Motor neuron (in vitro differentiated cells): ENCODE data around the gene TNS2. TPM values are rescaled to one million over a fixed set of nuclear protein-coding genes. Genes with fewer than 3 reads are reported as not detected.
A peak's percentile ranks its signal among the peaks of the same experiment; 100 is the strongest.
"Not testable (repeated sequence)": the region's sequence is repeated elsewhere in the genome, so short reads cannot be mapped to it uniquely, and the experiment has no call there.

Experiments
- ATAC-seq, 8 experiments: fragments of 200-7000 bp; cut with Tn5 transposase; replicated peaks in 6 of 8; 2 replicates each; pipeline ENCODE4 v1.8.0; 2021; ENCODE audit warnings: mild to moderate bottlenecking in 8 of 8, moderate library complexity in 8 of 8
- H3K27ac ChIP-seq, 2 donors: fragments of 250-450 bp; sonication (Bioruptor Pico); 2 replicates each; pipeline ENCODE4 v1.9.0; 2021; ENCODE audit warnings: antibody characterized with exemption in 2 of 2, mild to moderate bottlenecking in 2 of 2, moderate library complexity in 1 of 2
- H3K4me1 ChIP-seq, 2 donors: fragments of 250-450 bp; sonication (Bioruptor Pico); replicated peaks in 1 of 2; 2 replicates each; pipeline ENCODE4 v1.6.1; 2021; ENCODE audit warnings: antibody characterized with exemption in 2 of 2, mild to moderate bottlenecking in 2 of 2, moderate library complexity in 1 of 2
- H3K4me3 ChIP-seq, 5 donors: fragments of 250-450 bp; sonication (Bioruptor Pico); 2 replicates each; pipeline ENCODE4 v1.9.0; 2021; ENCODE audit warnings: antibody characterized with exemption in 5 of 5, mild to moderate bottlenecking in 5 of 5, moderate library complexity in 4 of 5
- WGBS, 10 experiments: fragments of 450-650 bp; shearing (Covaris generic); methylation state at CpG; one replicate each; pipeline ENCODE4 v1.0.0; 2022; 5-methylcytosine and 5-hydroxymethylcytosine counted together
- in situ Hi-C, 9 experiments: fragments of 400-800 bp; cut with MboI; loops; one replicate each; pipeline ENCODE4 v1.15.0; 2021; ENCODE audit warnings: low sequenced_read_pairs in 9 of 9, low pct_unique_long_range_greater_than_20kb in 2 of 9; ENCODE audit not compliant: unreplicated experiment in 9 of 9
- total RNA-seq, 8 experiments: library from RNA; unstranded; fragments of 300-600 nt; gene quantifications; 2 replicates each; pipeline versions ENCODE4 v1.2.3 to v1.2.4, GENCODE V29; 2022

TNS2 gene
- total RNA-seq, 8 experiments from 2014 or later, result 3.4 to 24.6 (median 7.6) TPM

DNA sequence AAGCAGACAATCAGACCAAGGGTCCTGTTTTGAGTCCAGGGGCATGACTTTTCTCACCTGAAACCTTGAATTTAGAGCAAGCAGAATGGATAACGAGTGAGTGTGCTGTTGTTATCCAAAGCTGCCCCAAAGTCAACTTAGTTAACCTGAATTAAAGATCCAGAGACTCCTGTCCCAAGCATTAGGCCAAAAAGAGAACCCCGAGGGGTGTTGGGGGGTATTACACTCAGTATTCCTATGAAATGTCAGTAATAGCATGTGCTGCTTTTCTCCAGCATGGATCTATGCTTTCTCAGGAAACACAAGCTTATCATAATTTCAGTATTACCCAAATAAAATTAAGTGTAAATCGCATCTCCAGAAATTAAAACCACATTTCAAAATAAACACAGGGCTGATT is 24.6 kb upstream of the TNS2 start:
- in situ Hi-C loops, result no loop called here
- 50 to 100% (median 92%) methylated on average over 1 to 3 of the region's 3 CpGs; no CpG with 5 or more reads in 1 of the 10 experiments for WGBS, 10 experiments
- Histone ChIP-seq H3K4me3 (no peak overlapping the region), H3K27ac (no peak overlapping the region), H3K4me1 (no peaks in the 10 kb centered on the region)
- no peak for ATAC-seq

DNA sequence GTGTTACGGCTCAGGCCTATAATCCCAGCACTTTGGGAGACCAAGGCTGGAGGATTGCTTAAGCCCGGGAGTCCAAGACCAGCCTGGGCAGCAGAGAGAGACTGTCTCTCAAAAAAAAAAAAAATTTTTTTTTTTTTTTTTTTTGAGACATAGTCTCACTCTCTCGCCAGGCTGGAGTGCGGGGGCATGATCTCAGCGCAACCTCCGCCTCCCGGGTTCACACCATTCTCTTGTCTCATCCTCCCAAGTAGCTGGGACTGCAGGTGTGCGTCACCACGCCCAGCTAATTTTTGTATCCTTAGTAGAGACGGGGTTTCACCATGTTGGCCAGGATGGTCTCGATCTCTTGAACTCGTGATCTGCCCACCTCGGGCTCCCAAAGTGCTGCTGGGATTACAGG is 22.9 kb upstream of the TNS2 start:
- H3K4me1 ChIP-seq, H3K4me3 ChIP-seq, H3K27ac ChIP-seq, ATAC-seq, in situ Hi-C loops: not testable (repeated sequence)
- 86 to 100% (median 100%) methylated on average over 1 to 10 of the region's 13 CpGs; no CpG with 5 or more reads in 3 of the 10 experiments for WGBS, 10 experiments

DNA sequence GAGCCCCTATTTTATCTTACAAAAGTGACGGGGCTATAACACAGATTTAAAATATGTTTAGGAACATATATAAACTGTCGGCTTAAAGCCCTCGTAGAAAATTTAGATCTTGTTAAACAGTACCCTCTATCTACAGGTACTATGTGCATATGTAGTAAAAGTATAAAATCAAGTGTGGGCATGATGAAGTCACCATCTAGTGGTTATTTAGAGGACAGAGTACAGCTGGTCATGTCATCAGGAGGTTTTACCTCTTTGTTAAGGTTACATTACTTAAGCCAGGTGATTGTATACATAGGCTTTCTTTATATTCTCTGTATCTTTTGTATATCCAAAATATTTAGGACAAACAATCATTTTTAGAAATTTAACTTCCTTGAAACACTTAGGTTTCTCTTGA is 18.2 kb upstream of the TNS2 start:
- no peaks in the 10 kb centered on the region for H3K4me1 ChIP-seq
- no peak for ATAC-seq
- no peak overlapping the region for H3K4me3 ChIP-seq
- 60 to 100% (median 91%) methylated on average over 1 to 3 of the region's 3 CpGs; no CpG with 5 or more reads in 3 of the 10 experiments for WGBS, 10 experiments
- no peak overlapping the region for H3K27ac ChIP-seq
- in situ Hi-C loops, result no loop called here

DNA sequence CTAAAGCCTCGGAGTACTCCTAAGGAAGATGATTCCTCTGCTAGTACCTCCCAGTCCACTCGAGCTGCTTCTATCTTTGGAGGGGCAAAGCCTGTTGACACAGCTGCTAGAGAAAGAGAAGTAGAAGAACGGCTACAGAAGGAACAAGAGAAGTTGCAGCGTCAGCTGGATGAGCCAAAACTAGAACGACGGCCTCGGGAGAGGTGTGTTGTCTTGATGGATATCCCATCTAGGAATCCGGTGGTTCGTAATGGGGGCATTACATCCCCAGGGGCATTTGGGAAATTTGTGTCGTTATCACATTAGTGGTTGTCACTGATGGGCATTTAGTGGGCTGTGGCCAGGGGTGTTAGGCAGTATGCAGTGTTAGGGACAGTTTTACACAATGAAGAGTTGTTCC is 16.0 kb upstream of the TNS2 start:
- ATAC-seq, in situ Hi-C loops, H3K4me1 ChIP-seq, H3K4me3 ChIP-seq, H3K27ac ChIP-seq: not testable (repeated sequence)
- WGBS, 10 experiments, result 80 to 100% (median 94%) methylated on average over 1 to 4 of the region's 10 CpGs; no CpG with 5 or more reads in 4 of the 10 experiments

DNA sequence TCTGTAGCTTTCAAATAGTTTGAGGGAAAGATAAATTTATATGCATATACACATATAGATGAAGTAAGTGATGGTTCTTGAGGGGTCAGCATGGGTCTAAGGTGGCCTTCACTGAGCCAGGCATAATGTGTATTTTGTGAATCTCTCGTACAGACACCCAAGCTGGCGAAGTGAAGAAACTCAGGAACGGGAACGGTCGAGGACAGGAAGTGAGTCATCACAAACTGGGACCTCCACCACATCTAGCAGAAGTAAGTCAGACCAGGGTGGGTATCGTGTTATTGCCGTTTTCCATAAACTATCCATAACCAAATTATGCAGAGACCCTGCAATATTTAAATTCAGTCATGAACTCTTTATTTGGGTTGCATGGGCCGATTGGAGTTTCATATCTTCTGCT is 15.4 kb upstream of the TNS2 start:
- H3K27ac ChIP-seq, result no peak overlapping the region
- no peak overlapping the region for H3K4me3 ChIP-seq
- WGBS, 10 experiments, result 47 to 100% (median 85%) methylated on average over 1 to 8 of the region's 8 CpGs
- in situ Hi-C loops, result no loop called here
- no peak for ATAC-seq
- no peaks in the 10 kb centered on the region for H3K4me1 ChIP-seq

DNA sequence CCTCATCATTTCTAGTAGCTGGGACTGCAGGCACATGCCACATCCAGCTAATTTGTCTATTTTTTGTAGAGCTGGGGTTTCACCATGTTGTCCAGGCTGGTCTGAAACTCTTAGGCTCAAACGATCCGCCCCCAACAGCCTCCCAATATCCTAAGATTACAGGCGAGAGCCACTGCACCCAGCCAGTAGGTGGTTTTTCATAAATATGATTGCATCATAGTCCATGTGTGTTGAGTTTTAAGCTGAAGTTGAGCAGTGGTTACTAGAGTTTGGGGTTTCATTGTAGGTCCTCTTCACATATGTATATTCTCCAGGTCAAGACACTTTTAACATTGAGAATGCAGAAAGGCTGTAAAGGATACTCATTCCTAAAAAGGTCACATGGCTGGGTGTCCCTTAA is 13.1 kb upstream of the TNS2 start:
- Histone ChIP-seq H3K4me3 (no peak overlapping the region), H3K27ac (no peak overlapping the region), H3K4me1 (no peaks in the 10 kb centered on the region)
- WGBS, 10 experiments, result 100% methylated on average over 2 to 3 of the region's 3 CpGs; no CpG with 5 or more reads in 7 of the 10 experiments
- no peak for ATAC-seq
- in situ Hi-C loops, result no loop called here

DNA sequence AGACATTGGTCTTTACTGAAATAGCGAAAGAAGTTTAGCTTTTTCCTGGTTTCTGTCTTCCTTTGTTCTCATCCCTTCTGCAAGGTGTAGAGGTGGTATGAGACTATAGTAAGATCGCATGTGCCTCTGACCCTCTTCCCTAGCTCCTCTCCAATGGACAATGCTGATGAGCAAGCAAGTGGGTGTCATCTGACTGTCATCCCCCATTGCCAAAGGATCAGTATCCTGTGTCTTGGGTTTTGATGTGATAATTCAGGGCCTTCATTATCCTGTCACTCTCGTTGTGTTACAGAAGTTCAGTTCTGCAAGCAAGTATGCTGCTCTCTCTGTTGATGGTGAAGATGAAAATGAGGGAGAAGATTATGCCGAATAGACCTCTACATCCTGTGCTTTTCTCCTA is 10.0 kb upstream of the TNS2 start:
- H3K27ac ChIP-seq, result no peak overlapping the region
- 67 to 100% (median 83%) methylated on average over 1 to 3 of the region's 4 CpGs; no CpG with 5 or more reads in 1 of the 10 experiments for WGBS, 10 experiments
- H3K4me1 ChIP-seq, result no peaks in the 10 kb centered on the region
- peak in 2 of 8 experiments; percentile 26 to 40 for ATAC-seq
- in situ Hi-C loops, result no loop called here
- H3K4me3 ChIP-seq, result no peak overlapping the region

DNA sequence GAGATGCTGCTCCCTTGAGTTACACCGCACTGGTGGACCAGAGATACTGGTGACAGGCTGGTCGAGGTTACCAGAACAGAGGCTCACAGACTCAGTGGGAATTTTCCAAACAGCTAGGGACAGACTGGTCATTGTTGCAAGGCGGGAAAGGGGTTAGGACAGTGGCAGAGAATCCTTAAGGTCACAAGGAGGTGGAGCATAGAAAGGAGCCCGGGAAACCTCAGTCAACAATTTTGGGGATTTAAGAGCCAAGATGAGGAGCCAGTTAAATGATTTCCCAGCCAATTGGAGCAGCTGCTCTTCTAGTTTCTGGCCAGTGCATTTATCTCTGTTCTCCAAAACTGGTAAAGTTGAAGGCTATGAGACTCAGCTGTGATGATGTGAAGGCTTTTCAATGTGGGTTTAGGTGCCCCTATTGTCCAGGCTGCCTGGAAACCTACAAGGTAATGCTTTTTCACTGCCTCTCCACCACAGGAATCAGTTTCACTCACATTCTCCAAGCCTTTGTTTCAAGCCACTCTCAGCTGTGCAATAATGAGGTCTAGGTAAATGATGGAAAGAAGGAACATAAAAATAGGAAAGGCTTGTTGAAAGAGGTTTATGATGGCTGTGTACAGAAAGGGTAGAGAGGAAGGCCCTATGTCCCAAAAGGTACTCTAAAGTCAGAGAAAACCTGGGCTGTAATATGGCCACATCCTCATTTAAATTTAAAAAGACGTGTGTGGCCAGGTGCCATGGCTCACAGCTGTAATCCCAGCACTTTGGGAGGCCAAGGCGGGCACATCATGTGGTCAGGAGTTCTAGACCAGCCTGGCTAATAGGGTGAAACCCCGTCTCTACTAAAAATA is 7.0 kb upstream of the TNS2 start:
- ATAC-seq, result no peak
- WGBS, 10 experiments, result 60 to 100% (median 80%) methylated on average over 1 to 5 of the region's 7 CpGs; no CpG with 5 or more reads in 3 of the 10 experiments
- H3K4me1 ChIP-seq, result peaks cover 8 to 11% of the 10 kb centered on the region in 2 donors
- H3K4me3 ChIP-seq, result no peak overlapping the region
- no peak overlapping the region for H3K27ac ChIP-seq
- in situ Hi-C loops, result no loop called here

DNA sequence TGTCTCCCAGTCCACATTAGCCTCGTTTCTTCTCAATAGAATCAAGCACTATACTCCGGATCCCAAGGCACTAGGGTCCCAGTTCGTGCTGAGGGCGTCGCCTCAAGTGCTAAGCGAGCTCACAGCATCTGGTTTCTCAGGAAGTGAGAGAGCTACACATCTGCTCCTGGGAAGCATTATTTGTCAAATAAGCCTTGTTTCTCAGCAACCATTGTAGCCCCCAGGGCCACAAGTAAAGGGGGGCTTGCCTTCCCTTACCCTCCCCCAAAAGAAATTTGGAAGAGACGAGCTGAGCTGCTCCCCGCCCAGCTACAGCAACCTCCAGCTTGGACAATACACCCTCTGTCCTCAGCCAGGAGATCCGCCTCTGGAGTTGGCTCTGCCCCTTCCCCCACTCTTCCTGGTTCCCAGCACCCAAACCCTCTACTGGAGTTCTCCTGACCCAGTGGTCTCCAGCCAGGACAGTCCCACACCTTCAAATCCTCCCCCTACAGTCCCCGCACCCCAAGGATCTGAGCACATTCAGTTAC is 5.7 kb upstream of the TNS2 start:
- Histone ChIP-seq H3K27ac (no peak overlapping the region), H3K4me3 (no peak overlapping the region), H3K4me1 (peaks cover 21 to 24% of the 10 kb centered on the region in 2 donors)
- peak in 3 of 8 experiments; percentile 1 to 14 (median 14) for ATAC-seq
- in situ Hi-C loops, result no loop called here
- 18 to 80% (median 71%) methylated on average over 1 to 5 of the region's 10 CpGs; no CpG with 5 or more reads in 4 of the 10 experiments for WGBS, 10 experiments

DNA sequence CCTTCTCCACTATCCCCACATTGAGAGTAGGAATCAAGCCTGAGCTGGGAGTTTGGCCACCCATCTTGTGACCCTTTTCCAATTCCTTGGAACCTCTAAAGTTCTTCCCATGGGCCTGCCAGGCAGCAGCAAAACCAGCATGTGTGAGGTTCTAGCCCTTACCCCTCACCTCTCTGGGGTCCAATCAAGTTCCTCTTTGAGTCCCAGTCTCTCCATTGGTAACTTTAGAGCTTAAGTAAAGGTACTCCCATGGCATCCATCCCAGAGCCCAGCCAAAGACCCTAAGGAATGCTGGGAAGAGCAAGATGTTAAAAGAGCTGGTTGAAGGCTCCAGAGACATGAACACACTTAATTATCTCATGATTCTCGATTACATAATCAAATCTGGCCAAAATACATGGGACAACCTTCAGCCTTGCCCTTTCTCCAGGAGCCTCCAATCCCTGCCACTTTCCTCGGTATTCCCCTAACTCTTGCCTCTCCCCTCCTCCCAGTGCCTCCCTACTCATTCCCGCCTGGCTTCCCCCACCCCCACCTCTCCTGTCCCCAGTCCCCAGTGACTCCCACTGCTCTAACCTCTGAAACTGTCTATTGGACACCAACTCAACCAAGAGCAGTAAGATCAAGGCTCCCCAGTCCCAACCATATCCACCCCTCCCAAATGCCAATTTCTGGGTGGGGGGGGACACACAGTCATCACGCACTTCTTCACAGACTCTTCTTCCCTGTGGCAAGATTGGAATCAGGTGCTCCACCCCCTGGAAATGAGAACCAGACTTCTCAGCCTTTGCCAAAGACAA is 4.8 kb upstream of the TNS2 start:
- no peak for ATAC-seq
- WGBS, 10 experiments, result 0 to 100% methylated on average over 1 to 2 of the region's 4 CpGs; no CpG with 5 or more reads in 8 of the 10 experiments
- in situ Hi-C loops, result no loop called here
- Histone ChIP-seq H3K4me1 (peaks cover 28 to 34% of the 10 kb centered on the region in 2 donors), H3K4me3 (no peak overlapping the region), H3K27ac (no peak overlapping the region)

DNA sequence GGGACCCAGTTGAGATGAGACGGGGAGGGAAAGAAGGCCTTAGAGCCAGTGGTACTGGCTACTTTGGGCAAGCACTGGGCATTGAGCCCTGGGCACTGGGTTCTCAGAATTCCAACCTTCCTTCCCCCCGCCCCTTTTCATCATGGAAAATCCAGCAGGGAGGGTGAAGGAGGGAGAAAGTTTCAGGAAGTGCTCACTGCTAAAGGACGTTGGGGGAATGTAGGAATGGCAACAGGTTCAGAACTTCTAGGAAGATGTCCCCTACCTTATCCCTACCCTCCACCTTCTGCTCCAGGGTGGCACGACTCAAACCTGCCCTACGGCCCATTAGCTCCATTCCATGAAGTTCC is 4.2 kb upstream of the TNS2 start:
- peak overlapping the region in 1 of 5 donors; percentile 44 for H3K4me3 ChIP-seq
- H3K4me1 ChIP-seq, result peaks cover 34 to 40% of the 10 kb centered on the region in 2 donors
- no peak overlapping the region for H3K27ac ChIP-seq
- in situ Hi-C loops, result no loop called here
- ATAC-seq, result no peak
- WGBS, 10 experiments, result 0 to 69% (median 31%) methylated on average over 1 to 3 of the region's 5 CpGs; no CpG with 5 or more reads in 3 of the 10 experiments

DNA sequence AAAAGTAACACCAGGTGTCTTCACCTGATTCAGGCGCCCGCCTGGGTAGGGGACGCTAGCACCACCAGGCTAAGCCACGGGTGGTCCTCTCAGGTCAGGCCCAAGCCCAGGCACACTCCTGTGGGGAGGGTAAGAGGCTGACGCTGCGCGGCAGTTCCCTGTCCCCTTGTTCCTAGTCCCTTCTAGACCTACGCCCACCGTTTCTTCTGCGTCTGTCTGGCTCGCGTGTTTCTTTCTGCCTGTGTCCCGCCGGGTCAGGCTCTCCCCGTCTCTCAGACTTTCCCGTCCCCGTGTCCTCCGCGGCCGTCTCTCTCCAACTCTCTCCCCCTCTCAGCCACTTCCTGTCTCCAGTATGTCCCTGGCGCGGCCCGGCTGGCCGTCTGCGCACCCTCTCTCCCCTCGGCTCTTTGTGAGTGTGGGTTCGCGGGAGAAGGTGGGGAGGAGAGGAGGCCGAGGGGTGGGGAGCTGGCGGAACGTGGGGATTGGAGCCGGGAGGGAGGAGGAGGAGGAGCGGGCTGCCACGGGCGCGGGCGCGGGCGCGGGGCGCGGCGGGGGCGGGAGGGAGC is 3.1 kb upstream of the TNS2 start:
- 0 to 10% (median 0%) methylated on average over 1 to 2 of the region's 44 CpGs; no CpG with 5 or more reads in 7 of the 10 experiments for WGBS, 10 experiments
- in situ Hi-C loops, result no loop called here
- Histone ChIP-seq H3K4me1 (peaks cover 44 to 50% of the 10 kb centered on the region in 2 donors), H3K4me3 (peak overlapping the region; percentile 40 to 49 (median 44)), H3K27ac (peak overlapping the region; percentile 14 to 85)
- ATAC-seq, result peak; percentile 5 to 71 (median 58)
